Neural cell (in vitro differentiated cells): Measurements from ENCODE around the gene ACBD3. TPM values are rescaled to one million over a fixed set of nuclear protein-coding genes. Genes with fewer than 3 reads are reported as not detected.

Source experiments
- H2AFZ ChIP-seq: fragments of 200-600, 300-800 bp; sonication (generic), shearing (Covaris generic); 2 replicates; pipeline ENCODE4 v1.6.0; 2014; ENCODE audit warnings: low read depth, mild to moderate bottlenecking, antibody characterized with exemption, low read length, moderate library complexity
- H3F3A ChIP-seq: fragments of 200-600 bp; shearing (Covaris generic); 2 replicates; pipeline ENCODE4 v1.6.1; 2016; ENCODE audit warnings: mild to moderate bottlenecking, moderate library complexity, mixed read lengths, antibody characterized with exemption, low read length; ENCODE audit not compliant: insufficient read depth, poor library complexity, severe bottlenecking
- H3K27ac ChIP-seq: fragments of 200-600, 300-800 bp; sonication (generic), shearing (Covaris generic); 2 replicates; pipeline ENCODE4 v1.5.1; 2014; ENCODE audit warnings: mild to moderate bottlenecking, low read length, moderate library complexity
- H3K27me3 ChIP-seq: fragments of 300-800, 200-600 bp; sonication (generic), shearing (Covaris generic); 2 replicates; pipeline ENCODE4 v1.6.0; 2014; ENCODE audit warnings: mild to moderate bottlenecking, low read depth, low read length, moderate library complexity; ENCODE audit not compliant: insufficient read depth
- H3K36me3 ChIP-seq: fragments of 300-800, 200-600 bp; sonication (generic), shearing (Covaris generic); 2 replicates; pipeline ENCODE4 v1.5.1; 2014; ENCODE audit warnings: mild to moderate bottlenecking, antibody characterized with exemption, low read length, moderate library complexity; ENCODE audit not compliant: insufficient read depth
- H3K4me2 ChIP-seq: fragments of 300-800, 200-600 bp; sonication (generic), shearing (Covaris generic); 2 replicates; pipeline ENCODE4 v1.6.0; 2014; ENCODE audit warnings: mild to moderate bottlenecking, low read length
- H3K4me3 ChIP-seq: fragments of 300-800, 200-600 bp; sonication (generic), shearing (Covaris generic); 2 replicates; pipeline ENCODE4 v1.5.1; 2014; ENCODE audit warnings: mild to moderate bottlenecking, low read length, moderate library complexity
- H3K79me2 ChIP-seq: fragments of 200-600 bp; shearing (Covaris generic); replicated peaks from 2 replicates; pipeline ENCODE4 v1.6.0; 2014; ENCODE audit warnings: mild to moderate bottlenecking, low read length, moderate library complexity; ENCODE audit not compliant: insufficient read depth
- H3K9ac ChIP-seq: fragments of 300-800, 200-600 bp; sonication (generic), shearing (Covaris generic); 2 replicates; pipeline ENCODE4 v1.6.1; 2016; ENCODE audit warnings: mild to moderate bottlenecking, low read length, mixed read lengths
- H3K9me2 ChIP-seq: fragments of 200-600 bp; shearing (Covaris generic); 2 replicates; pipeline ENCODE4 v1.6.1; 2016; ENCODE audit warnings: mild to moderate bottlenecking, low read length, mixed read lengths; ENCODE audit not compliant: insufficient read depth
- H3K9me3 ChIP-seq: fragments of 200-600, 300-800 bp; sonication (generic), shearing (Covaris generic); 2 replicates; pipeline ENCODE4 v1.6.1; 2016; ENCODE audit warnings: mild to moderate bottlenecking, mixed run types, low read length, moderate library complexity, mixed read lengths
- H4K20me1 ChIP-seq: fragments of 200-600 bp; shearing (Covaris generic); 2 replicates; pipeline ENCODE4 v1.6.1; 2016; ENCODE audit warnings: mild to moderate bottlenecking, mixed run types; ENCODE audit not compliant: insufficient read depth
- CTCF ChIP-seq: fragments of 450-650 bp; IDR thresholded peaks from 2 replicates; pipeline ENCODE4 v1.5.1; 2014; ENCODE audit warnings: antibody characterized with exemption, mild to moderate bottlenecking, moderate library complexity; ENCODE audit not compliant: poor library complexity, severe bottlenecking
- EP300 ChIP-seq: fragments of 450-650 bp; conservative IDR thresholded peaks from 2 replicates; pipeline ENCODE4 v1.6.1; 2014; ENCODE audit warnings: antibody characterized with exemption, mild to moderate bottlenecking, moderate library complexity; ENCODE audit not compliant: poor library complexity, severe bottlenecking
- EZH2 ChIP-seq: fragments of 200-600, 300-800 bp; shearing (Covaris generic), sonication (generic); IDR thresholded peaks from 2 replicates; pipeline ENCODE4 v1.6.1; 2014; ENCODE audit warnings: antibody characterized with exemption, low read length, borderline replicate concordance, mild to moderate bottlenecking; ENCODE audit not compliant: insufficient read depth, poor library complexity, severe bottlenecking
- MXI1 ChIP-seq: fragments of 450-650 bp; conservative IDR thresholded peaks from 2 replicates; pipeline ENCODE4 v1.6.1; 2014; ENCODE audit warnings: antibody characterized with exemption, mild to moderate bottlenecking; ENCODE audit not compliant: poor library complexity, severe bottlenecking
- POLR2AphosphoS5 ChIP-seq: IDR thresholded peaks from 2 replicates; pipeline ENCODE4 v1.6.1; 2012
- RAD21 ChIP-seq: fragments of 450-650 bp; conservative IDR thresholded peaks from 2 replicates; pipeline ENCODE4 v1.6.1; 2014; ENCODE audit warnings: antibody characterized with exemption, mild to moderate bottlenecking, moderate library complexity
- REST ChIP-seq: IDR thresholded peaks from 2 replicates; pipeline ENCODE4 v1.6.1; 2012; ENCODE audit warnings: borderline replicate concordance
- SMC3 ChIP-seq: fragments of 450-650 bp; conservative IDR thresholded peaks from 2 replicates; pipeline ENCODE4 v1.6.1; 2014; ENCODE audit warnings: antibody characterized with exemption, mild to moderate bottlenecking, moderate library complexity; ENCODE audit not compliant: poor library complexity
- TAF1 ChIP-seq: IDR thresholded peaks from 2 replicates; pipeline ENCODE4 v1.6.1; 2012; ENCODE audit warnings: low read depth
- polyA plus RNA-seq: library from polyadenylated mRNA; depleted of rRNA; stranded (reverse); fragments of >200 nt; gene quantifications from 2 replicates; pipeline ENCODE4 v1.2.3, GENCODE V29; 2014

The ACBD3 gene
- polyA plus RNA-seq, 1 donor from 2014 or later = 30.8 TPM

GRCh38 chr1:226181996-226182714, 4.4 kb downstream of the ACBD3 start:
- Histone ChIP-seq H3K4me2 (no peak overlapping the region), H2AFZ (no peak overlapping the region), H3K27ac (no peak overlapping the region), H4K20me1 (no peaks in the 10 kb centered on the region), H3K9ac (no peak overlapping the region), H3K27me3 (no peaks in the 10 kb centered on the region), H3K36me3 (no peaks in the 10 kb centered on the region), H3K9me2 (no peaks in the 10 kb centered on the region), H3K9me3 (no peaks in the 10 kb centered on the region), H3K4me3 (no peak overlapping the region), H3K79me2 (peaks cover 48% of the 10 kb centered on the region), H3F3A (no peaks in the 10 kb centered on the region)
- TF ChIP-seq POLR2AphosphoS5 = no peak
- no peak for TF ChIP-seq RAD21
- TF ChIP-seq EZH2 = no peak
- TF ChIP-seq REST = no peak
- no peak for TF ChIP-seq CTCF
- no peak for TF ChIP-seq TAF1
- TF ChIP-seq EP300 = no peak
- no peak for TF ChIP-seq MXI1
- TF ChIP-seq SMC3 = no peak

- Histone ChIP-seq H3F3A (no peaks in the 10 kb centered on the region), H3K36me3 (no peaks in the 10 kb centered on the region), H3K4me2 (no peak overlapping the region), H3K9ac (no peak overlapping the region), H3K9me3 (no peaks in the 10 kb centered on the region), H3K79me2 (peaks cover 39% of the 10 kb centered on the region), H4K20me1 (no peaks in the 10 kb centered on the region), H3K27me3 (no peaks in the 10 kb centered on the region), H3K4me3 (no peak overlapping the region), H3K27ac (no peak overlapping the region), H2AFZ (no peak overlapping the region), H3K9me2 (no peaks in the 10 kb centered on the region)
- TF ChIP-seq TAF1 = no peak
These were observed 9.7 kb downstream of the ACBD3 start for GRCh38 chr1:226176870-226177269.
